MCF 10A (cell line): ENCODE data around the gene INTS11. TPM values are rescaled to one million over a fixed set of nuclear protein-coding genes. Genes with fewer than 3 reads are reported as not detected.

Experiments
- BruUV-seq: library from RNA; stranded (reverse); fragments of 400-500 nt; replicated peaks from 2 replicates; lab custom pipeline; 2021; lab: Mats Ljungman, UMichigan
- CTCF ChIA-PET: fragments of 300-600 bp; sonication (Branson Sonifier 250); formaldehyde crosslinking; extraction: SDS; loops from one replicate; lab custom pipeline; 2021; ENCODE audit warnings: antibody characterized with exemption, inconsistent platforms; lab: Yijun Ruan, JAX
- POLR2A ChIA-PET: fragments of 300-600, 350-650 bp; sonication (Branson Sonifier 250); formaldehyde crosslinking; extraction: SDS; loops from one replicate; lab custom pipeline; 2020; ENCODE audit warnings: antibody characterized with exemption, inconsistent platforms; lab: Yijun Ruan, JAX
- DNase-seq: peaks from one replicate; pipeline ENCODE4 v3.0.0-alpha.2; 2018; ENCODE audit not compliant: unreplicated experiment
- H3K27ac Mint-ChIP-seq: one replicate; pipeline ENCODE4 v1.8.0; 2022; ENCODE audit warnings: mild to moderate bottlenecking, low read depth, mixed read lengths; ENCODE audit not compliant: unreplicated experiment
- H3K27me3 Mint-ChIP-seq: one replicate; pipeline ENCODE4 v1.8.0; 2022; ENCODE audit warnings: mixed read lengths; ENCODE audit not compliant: insufficient read depth, unreplicated experiment
- H3K36me3 Mint-ChIP-seq: one replicate; pipeline ENCODE4 v1.8.0; 2022; ENCODE audit warnings: mild to moderate bottlenecking, moderate library complexity, mixed read lengths; ENCODE audit not compliant: insufficient read depth, unreplicated experiment
- H3K4me1 Mint-ChIP-seq: one replicate; pipeline ENCODE4 v1.8.0; 2022; ENCODE audit warnings: mixed read lengths; ENCODE audit not compliant: insufficient read depth, unreplicated experiment
- H3K4me3 Mint-ChIP-seq: one replicate; pipeline ENCODE4 v1.8.0; 2022; ENCODE audit warnings: mild to moderate bottlenecking, moderate library complexity, mixed read lengths; ENCODE audit not compliant: unreplicated experiment
- H3K9me3 Mint-ChIP-seq: one replicate; pipeline ENCODE4 v1.8.0; 2022; ENCODE audit warnings: mixed read lengths; ENCODE audit not compliant: unreplicated experiment
- CTCF ChIP-seq: fragments of 200-600 bp; IDR thresholded peaks from one replicate; pipeline ENCODE4 v1.8.0; 2022; ENCODE audit warnings: antibody characterized with exemption, mild to moderate bottlenecking; ENCODE audit not compliant: unreplicated experiment
- intact Hi-C: fragments of 100-400 bp; cut with micrococcal nuclease; formaldehyde crosslinking; loops from 2 replicates; pipeline ENCODE4 v1.14.1; 2022
- microRNA-seq: library from miRNA; unstranded; fragments of <30 nt; microRNA quantifications from one replicate; pipeline ENCODE4 v1.2.0, GENCODE V29; 2022
- total RNA-seq: library from RNA; stranded (reverse); gene quantifications from 2 replicates; pipeline ENCODE4 v1.2.3, GENCODE V29; 2022

INTS11 gene
- total RNA-seq, 1 experiment from 2014 or later, result 122 TPM

DNA sequence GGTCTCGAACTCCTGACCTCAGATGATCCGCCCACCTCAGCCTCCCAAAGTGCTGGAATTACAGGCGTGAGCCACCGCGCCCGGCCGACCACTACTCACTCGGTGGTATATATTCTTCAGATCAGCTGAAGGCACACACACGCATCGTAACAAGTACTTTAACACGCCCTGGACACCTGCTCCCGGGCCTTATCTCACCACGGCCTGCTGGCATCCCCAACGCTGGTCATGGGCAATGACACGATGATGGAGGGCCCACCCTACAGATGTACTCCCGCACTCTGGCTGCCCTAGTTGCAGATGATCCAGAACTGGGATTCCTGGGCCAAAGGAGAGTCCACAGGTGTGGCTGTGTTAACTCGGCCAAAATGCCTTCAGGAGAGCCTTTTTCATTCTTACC is 62.4 kb downstream of the INTS11 start:
- intact Hi-C loops, result no loop called here
- BruUV-seq, result no TSS peak
- POLR2A ChIA-PET, result no interaction called here
- Mint-ChIP-seq H3K36me3 (peaks cover 65% of the 10 kb centered on the region), H3K9me3 (no peaks in the 10 kb centered on the region), H3K4me3 (no peak overlapping the region), H3K4me1 (peaks cover 32% of the 10 kb centered on the region), H3K27me3 (no peaks in the 10 kb centered on the region), H3K27ac (no peak overlapping the region)
- no peak for TF ChIP-seq CTCF
- CTCF ChIA-PET, result interaction anchor here (0.6 to 1.0 kb wide), 2 partner anchors 24 to 40 kb away, joined by 3 read pairs; no protein-coding TSS in a partner anchor
- DNase-seq, result no peak

Small RNA genes within 50 kb of the gene (microRNA-seq; reads per million reads assigned to microRNA genes)
- gene MIR6726 (4.9 reads per million, percentile 35 among the genes with 10 or more reads in this experiment), gene MIR6727 (0.53 reads per million), gene MIR6808 (1.3 reads per million, percentile 3 among the genes with 10 or more reads in this experiment)

Other genes with a start within 250 kb of the INTS11 start
- 15.7 and 18.6 TPM in 2 replicates for gene C1orf159, start 208.6 kb downstream of the INTS11 start, total RNA-seq
- gene TTLL10, start 150.8 kb downstream of the INTS11 start, total RNA-seq, result not detected in 2 replicates
- not detected in 2 replicates for gene TNFRSF18, start 118.1 kb downstream of the INTS11 start, total RNA-seq
- gene TNFRSF4, start 110.5 kb downstream of the INTS11 start, total RNA-seq, result not detected in 2 replicates
- 122 and 127 TPM in 2 replicates for gene SDF4, start 92.7 kb downstream of the INTS11 start, total RNA-seq
- 24.6 and 31.5 TPM in 2 replicates for gene B3GALT6, start 92.4 kb downstream of the INTS11 start, total RNA-seq
- gene C1QTNF12, start 77.9 kb downstream of the INTS11 start, total RNA-seq, result 1.5 and 3.3 TPM in 2 replicates
- 62.1 and 70.5 TPM in 2 replicates for gene UBE2J2, start 50.8 kb downstream of the INTS11 start, total RNA-seq
- 1.8 and 2.2 TPM in 2 replicates for gene SCNN1D, start 44.2 kb downstream of the INTS11 start, total RNA-seq
- gene ACAP3, start 16.7 kb downstream of the INTS11 start, total RNA-seq, result 31.5 and 33.5 TPM in 2 replicates
- gene PUSL1, start 16.1 kb downstream of the INTS11 start, total RNA-seq, result 15.9 and 27.4 TPM in 2 replicates
- gene CPTP, start 142 bp upstream of the INTS11 start, total RNA-seq, result 19.3 and 21.0 TPM in 2 replicates
- gene TAS1R3, start 6.6 kb upstream of the INTS11 start, total RNA-seq, result 0.17 TPM in 1 of 2 replicates, not detected in the other
- gene DVL1, start 24.8 kb upstream of the INTS11 start, total RNA-seq, result 96.2 and 113 TPM in 2 replicates
- gene MXRA8, start 33.9 kb upstream of the INTS11 start, total RNA-seq, result not detected in 2 replicates
- 120 and 148 TPM in 2 replicates for gene AURKAIP1, start 50.5 kb upstream of the INTS11 start, total RNA-seq
- 230 and 248 TPM in 2 replicates for gene CCNL2, start 74.7 kb upstream of the INTS11 start, total RNA-seq
- gene MRPL20, start 82.6 kb upstream of the INTS11 start, total RNA-seq, result 131 and 137 TPM in 2 replicates
- 0.86 and 1.4 TPM in 2 replicates for gene ANKRD65, start 96.6 kb upstream of the INTS11 start, total RNA-seq
- gene VWA1, start 111.0 kb upstream of the INTS11 start, total RNA-seq, result 0.37 and 0.54 TPM in 2 replicates
- 0.27 and 2.0 TPM in 2 replicates for gene ATAD3C, start 125.0 kb upstream of the INTS11 start, total RNA-seq
- 42.2 and 46.9 TPM in 2 replicates for gene ATAD3B, start 147.1 kb upstream of the INTS11 start, total RNA-seq
- gene ATAD3A, start 187.5 kb upstream of the INTS11 start, total RNA-seq, result 43.1 and 63.2 TPM in 2 replicates
- gene TMEM240, start 216.0 kb upstream of the INTS11 start, total RNA-seq, result 3.6 and 5.5 TPM in 2 replicates